HG03280 (cell line): ENCODE measurements around the gene URM1.

Source experiments
- ATAC-seq: cut with Tn5 transposase; IDR thresholded peaks from one replicate; pipeline ENCODE4 v1.9.1; 2021; ENCODE audit warnings: mild to moderate bottlenecking, moderate library complexity; ENCODE audit not compliant: unreplicated experiment

URM1 gene

GRCh38 chr9:128424268-128424780 lies 53.1 kb downstream of the URM1 start:
- no peak for ATAC-seq

GRCh38 chr9:128428644-128429512 lies 57.7 kb downstream of the URM1 start:
- ATAC-seq = no peak

GRCh38 chr9:128429513-128430086 lies 58.4 kb downstream of the URM1 start:
- ATAC-seq = no peak

GRCh38 chr9:128431207-128431606 lies 60.0 kb downstream of the URM1 start:
- no peak for ATAC-seq

GRCh38 chr9:128434340-128434739 lies 63.2 kb downstream of the URM1 start:
- ATAC-seq = no peak

GRCh38 chr9:128435611-128436010 lies 64.4 kb downstream of the URM1 start:
- ATAC-seq = no peak

GRCh38 chr9:128438343-128439109 lies 67.4 kb downstream of the URM1 start:
- ATAC-seq = peak; percentile 68

- ATAC-seq = no peak
Observed at GRCh38 chr9:128439273-128439672, 68.1 kb downstream of the URM1 start.
